MM.1S (cell line): ENCODE results near the gene CALD1.

ENCODE experiments used
- EZH2 ChIP-seq: fragments of 300-600 bp; sonication (generic); optimal IDR thresholded peaks from 2 replicates; pipeline ENCODE3; 2017; ENCODE audit warnings: low read depth, mild to moderate bottlenecking, antibody characterized with exemption, low read length, mixed read lengths
- EZH2phosphoT487 ChIP-seq: fragments of 300-600 bp; sonication (generic); IDR thresholded peaks from 2 replicates; pipeline ENCODE4 v1.6.1; 2018; ENCODE audit warnings: antibody characterized with exemption, low read length
- TF ChIP-seq, protein P1 (sequence below): fragments of 300-600 bp; sonication (generic); IDR thresholded peaks from 2 replicates; pipeline ENCODE4 v1.5.1; 2016; ENCODE audit warnings: antibody characterized with exemption, low read length, mixed read lengths

DNA sequence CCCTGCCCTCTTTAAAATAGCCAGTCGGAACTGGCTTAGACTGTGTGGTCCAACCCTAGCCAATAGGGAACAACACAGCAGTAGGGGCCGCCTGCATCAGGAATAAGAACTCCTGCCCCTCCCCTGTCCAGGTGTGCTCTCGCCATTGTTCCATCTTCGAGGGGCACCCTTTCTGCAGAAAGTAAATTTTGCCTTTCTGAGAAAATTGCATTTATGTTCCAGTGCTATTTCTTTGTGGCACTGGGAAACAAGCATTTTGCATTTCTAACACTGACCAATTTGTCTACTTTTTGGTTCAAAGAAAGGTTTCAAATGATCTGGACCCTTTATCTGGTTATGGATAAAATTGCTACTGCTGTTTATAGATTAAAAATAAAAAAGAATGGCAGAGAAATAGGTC is 116.6 kb downstream of the CALD1 start:
- TF ChIP-seq EZH2 = no peak
- TF ChIP-seq, protein P1, sequence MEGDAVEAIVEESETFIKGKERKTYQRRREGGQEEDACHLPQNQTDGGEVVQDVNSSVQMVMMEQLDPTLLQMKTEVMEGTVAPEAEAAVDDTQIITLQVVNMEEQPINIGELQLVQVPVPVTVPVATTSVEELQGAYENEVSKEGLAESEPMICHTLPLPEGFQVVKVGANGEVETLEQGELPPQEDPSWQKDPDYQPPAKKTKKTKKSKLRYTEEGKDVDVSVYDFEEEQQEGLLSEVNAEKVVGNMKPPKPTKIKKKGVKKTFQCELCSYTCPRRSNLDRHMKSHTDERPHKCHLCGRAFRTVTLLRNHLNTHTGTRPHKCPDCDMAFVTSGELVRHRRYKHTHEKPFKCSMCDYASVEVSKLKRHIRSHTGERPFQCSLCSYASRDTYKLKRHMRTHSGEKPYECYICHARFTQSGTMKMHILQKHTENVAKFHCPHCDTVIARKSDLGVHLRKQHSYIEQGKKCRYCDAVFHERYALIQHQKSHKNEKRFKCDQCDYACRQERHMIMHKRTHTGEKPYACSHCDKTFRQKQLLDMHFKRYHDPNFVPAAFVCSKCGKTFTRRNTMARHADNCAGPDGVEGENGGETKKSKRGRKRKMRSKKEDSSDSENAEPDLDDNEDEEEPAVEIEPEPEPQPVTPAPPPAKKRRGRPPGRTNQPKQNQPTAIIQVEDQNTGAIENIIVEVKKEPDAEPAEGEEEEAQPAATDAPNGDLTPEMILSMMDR = no peak
- TF ChIP-seq EZH2phosphoT487 = no peak
